Upper lobe of left lung (tissue), 6 donors: Measurements from ENCODE around the gene ECEL1. TPM values are rescaled to one million over a fixed set of nuclear protein-coding genes. Genes with fewer than 3 reads are reported as not detected.

ENCODE experiments used
- ATAC-seq, 2 donors: fragments of 200-7000 bp; cut with Tn5 transposase; one replicate each; pipeline ENCODE4 v1.9.1; 2022; ENCODE audit warnings: mild to moderate bottlenecking in 2 of 2, moderate library complexity in 2 of 2; ENCODE audit not compliant: low FRiP score in 2 of 2
- DNase-seq, 2 donors: peaks; one replicate each; pipeline ENCODE4 v3.0.0-alpha.2; 2019 to 2020
- H3K27ac ChIP-seq, 4 donors: fragments of 200-600 bp; sonication (generic); one replicate each; pipeline ENCODE4 v1.5.1; 2016 to 2019
- H3K27me3 ChIP-seq, 4 donors: fragments of 200-600 bp; sonication (generic); one replicate each; pipeline ENCODE4 v1.5.1; 2017 to 2019
- H3K36me3 ChIP-seq, 4 donors: fragments of 200-600 bp; sonication (generic); one replicate each; pipeline ENCODE4 v1.5.1; 2016 to 2019
- H3K4me1 ChIP-seq, 4 donors: fragments of 200-600 bp; sonication (generic); one replicate each; pipeline ENCODE4 v1.5.1; 2018 to 2019
- H3K4me3 ChIP-seq, 4 donors: fragments of 200-600 bp; sonication (generic); one replicate each; pipeline ENCODE4 v1.5.1; 2017 to 2019; ENCODE audit warnings: mild to moderate bottlenecking in 2 of 4, moderate library complexity in 1 of 4
- H3K9me3 ChIP-seq, 4 donors: fragments of 200-600 bp; sonication (generic); one replicate each; pipeline ENCODE4 v1.5.1; 2018 to 2019
- CTCF ChIP-seq, 6 experiments: fragments of 450-650 bp in 4 of 6; fragments of 200-600 bp in 2 of 6; sonication (generic) in 2 of 6; IDR thresholded peaks; one replicate each; pipeline ENCODE4 v1.5.1; 2016 to 2019; ENCODE audit warnings: antibody characterized with exemption in 6 of 6
- EP300 ChIP-seq, 4 donors: sonication (generic); formaldehyde crosslinking; IDR thresholded peaks; one replicate each; pipeline ENCODE4 v1.5.1; 2017; ENCODE audit warnings: antibody characterized with exemption in 4 of 4, control low read depth in 2 of 4
- POLR2A ChIP-seq, 4 donors: fragments of 450-650 bp; IDR thresholded peaks; one replicate each; pipeline ENCODE4 v1.5.1; 2016 to 2017; ENCODE audit warnings: antibody characterized with exemption in 4 of 4, mild to moderate bottlenecking in 2 of 4
- POLR2AphosphoS5 ChIP-seq, 2 donors: sonication (generic); formaldehyde crosslinking; IDR thresholded peaks; one replicate each; pipeline ENCODE4 v1.5.1; 2017; ENCODE audit warnings: antibody characterized with exemption in 2 of 2
- WGBS, 2 donors: methylation state at CpG; one replicate each; pipeline ENCODE4 v1.1.5; 2017 to 2018; 5-methylcytosine and 5-hydroxymethylcytosine counted together
- total RNA-seq, 6 donors: library from RNA; depleted of rRNA in 4 of 6; stranded (reverse); fragments of >200 nt in 4 of 6; gene quantifications; one replicate each; pipeline versions ENCODE4 v1.1.0 to v1.2.1, GENCODE V29; 2016 to 2021
- donor health status: DM: no; HTN: no; CAD: no; lungs with moderate emphysema.
- donor health status: DM: no; HTN: yes; CAD: no; lungs with severe emphysema.

ECEL1 gene
- total RNA-seq, 6 donors from 2014 or later = 0.14 to 0.40 TPM; not detected in 4

- Histone ChIP-seq H3K27ac (no peak overlapping the region), H3K4me1 (peaks cover 0 to 6% (median 3%) of the 10 kb centered on the region in 4 donors), H3K9me3 (no peaks in the 10 kb centered on the region), H3K4me3 (no peak overlapping the region), H3K27me3 (no peaks in the 10 kb centered on the region), H3K36me3 (no peaks in the 10 kb centered on the region)
- ATAC-seq (no peak), DNase-seq (peak in 1 of 2 donors; percentile 17)
- WGBS, 2 donors = 75 to 88% methylated on average over 11 to 12 of the region's 12 CpGs
- no peak for TF ChIP-seq POLR2A (IDR thresholded peaks at IDR 0.05)
- no peak for TF ChIP-seq CTCF (IDR thresholded peaks at IDR 0.05)
- TF ChIP-seq EP300 (IDR thresholded peaks at IDR 0.05) = no peak
- no peak for TF ChIP-seq POLR2AphosphoS5 (IDR thresholded peaks at IDR 0.05)
Observed at GRCh38 chr2:232437195-232437571, 50.5 kb downstream of the ECEL1 start.

- H3K4me3 ChIP-seq = no peak overlapping the region
- peaks cover 0 to 6% (median 3%) of the 10 kb centered on the region in 4 donors for H3K4me1 ChIP-seq
- H3K36me3 ChIP-seq = no peaks in the 10 kb centered on the region
- H3K27me3 ChIP-seq = no peaks in the 10 kb centered on the region
- no peaks in the 10 kb centered on the region for H3K9me3 ChIP-seq
- DNase-seq (peak in 1 of 2 donors; percentile 12), ATAC-seq (no peak)
- TF ChIP-seq POLR2AphosphoS5 (IDR thresholded peaks at IDR 0.05) (no peak), EP300 (IDR thresholded peaks at IDR 0.05) (no peak), POLR2A (IDR thresholded peaks at IDR 0.05) (no peak), CTCF (IDR thresholded peaks at IDR 0.05) (no peak)
- H3K27ac ChIP-seq = no peak overlapping the region
- WGBS, 2 donors = 83 to 87% methylated on average over 15 of the region's 15 CpGs
Observed at GRCh38 chr2:232436381-232437194, 51.0 kb downstream of the ECEL1 start.

GRCh38 chr2:232435805-232436204, 51.8 kb downstream of the ECEL1 start:
- peaks cover 0 to 6% (median 3%) of the 10 kb centered on the region in 4 donors for H3K4me1 ChIP-seq
- DNase-seq (peak in 1 of 2 donors; percentile 8), ATAC-seq (no peak)
- 80 to 92% methylated on average over 7 of the region's 7 CpGs for WGBS, 2 donors
- no peaks in the 10 kb centered on the region for H3K36me3 ChIP-seq
- H3K27ac ChIP-seq = no peak overlapping the region
- H3K27me3 ChIP-seq = no peaks in the 10 kb centered on the region
- TF ChIP-seq CTCF (IDR thresholded peaks at IDR 0.05) = no peak
- no peaks in the 10 kb centered on the region for H3K9me3 ChIP-seq
- H3K4me3 ChIP-seq = no peak overlapping the region

- TF ChIP-seq EP300 (IDR thresholded peaks at IDR 0.05) (no peak), POLR2A (IDR thresholded peaks at IDR 0.05) (no peak), CTCF (IDR thresholded peaks at IDR 0.05) (no peak), POLR2AphosphoS5 (IDR thresholded peaks at IDR 0.05) (no peak)
- Histone ChIP-seq H3K27ac (no peak overlapping the region), H3K27me3 (no peaks in the 10 kb centered on the region), H3K36me3 (no peaks in the 10 kb centered on the region), H3K4me1 (peaks cover 0 to 2% (median under 1%) of the 10 kb centered on the region in 4 donors), H3K4me3 (no peak overlapping the region), H3K9me3 (no peaks in the 10 kb centered on the region)
- no peak for ATAC-seq
- DNase-seq = peak in 1 of 2 donors; percentile 19
- 88 to 90% methylated on average over 4 of the region's 4 CpGs for WGBS, 2 donors
Observed at GRCh38 chr2:232435375-232435648, 52.3 kb downstream of the ECEL1 start.
